Muscle of leg (tissue), 11 donors: Measurements from ENCODE around the gene BARD1. TPM values are rescaled to one million over a fixed set of nuclear protein-coding genes. Genes with fewer than 3 reads are reported as not detected.

ENCODE experiments used
- DNase-seq: peaks from one replicate; pipeline ENCODE4 v3.0.0; 2013
- H3K27ac ChIP-seq: one replicate; pipeline ENCODE4 v1.5.1; 2013; ENCODE audit warnings: mild to moderate bottlenecking, low read length, control low read depth
- H3K27me3 ChIP-seq: one replicate; pipeline ENCODE4 v1.6.1; 2013; ENCODE audit warnings: low read length; ENCODE audit not compliant: control insufficient read depth, insufficient read depth
- H3K36me3 ChIP-seq: one replicate; pipeline ENCODE4 v1.6.1; 2013; ENCODE audit warnings: low read length; ENCODE audit not compliant: control insufficient read depth, insufficient read depth
- H3K4me1 ChIP-seq: one replicate; pipeline ENCODE4 v1.6.1; 2013; ENCODE audit warnings: low read length; ENCODE audit not compliant: control insufficient read depth, insufficient read depth
- H3K4me3 ChIP-seq: one replicate; pipeline ENCODE4 v1.5.1; 2013; ENCODE audit warnings: low read length, control low read depth
- H3K9me3 ChIP-seq: replicated peaks from 2 replicates; pipeline ENCODE4 v1.6.1; 2013; ENCODE audit warnings: low read depth, low read length; ENCODE audit not compliant: control insufficient read depth
- WGBS: methylation state at CpG from one replicate; pipeline ENCODE4 v1.1.5; 2013; ENCODE audit warnings: missing lambda C conversion rate; ENCODE audit not compliant: insufficient coverage; 5-methylcytosine and 5-hydroxymethylcytosine counted together
- polyA plus RNA-seq, 8 donors: library from polyadenylated mRNA; unstranded; fragments of 120-200 nt; gene quantifications; one replicate each; pipeline versions ENCODE4 v1.2.1 to v1.2.3, GENCODE V29; 2013; ENCODE audit warnings: inconsistent platforms in 1 of 8, low replicate concordance in 1 of 8; ENCODE audit not compliant: insufficient read length in 8 of 8, insufficient read depth in 1 of 8
- total RNA-seq: library from RNA; stranded (reverse); fragments of 120-200 nt; gene quantifications from one replicate; pipeline ENCODE4 v1.2.4, GENCODE V29; 2013

The BARD1 gene
- total and polyA plus RNA-seq, 9 donors: 6.5 to 36.9 (median 10.1) TPM

- Histone ChIP-seq H3K4me1 (no peaks in the 10 kb centered on the region), H3K9me3 (peaks cover 2% of the 10 kb centered on the region), H3K27ac (no peak overlapping the region), H3K4me3 (no peak overlapping the region), H3K36me3 (peaks cover 32% of the 10 kb centered on the region), H3K27me3 (no peaks in the 10 kb centered on the region)
- DNase-seq: no peak
Measured at GRCh38 chr2:214775971-214776370, 33.5 kb downstream of the BARD1 start.

GRCh38 chr2:214774108-214774507, 35.4 kb downstream of the BARD1 start:
- no peak for DNase-seq
- Histone ChIP-seq H3K36me3 (peaks cover 18% of the 10 kb centered on the region), H3K9me3 (peaks cover 2% of the 10 kb centered on the region), H3K27me3 (no peaks in the 10 kb centered on the region), H3K4me3 (no peak overlapping the region), H3K4me1 (no peaks in the 10 kb centered on the region), H3K27ac (no peak overlapping the region)

- no peaks in the 10 kb centered on the region for H3K27me3 ChIP-seq
- no peaks in the 10 kb centered on the region for H3K4me1 ChIP-seq
- no peak for DNase-seq
- no peak overlapping the region for H3K27ac ChIP-seq
- H3K9me3 ChIP-seq: peaks cover 2% of the 10 kb centered on the region
- H3K36me3 ChIP-seq: peaks cover 17% of the 10 kb centered on the region
- no CpG with 5 or more reads among the region's 3 CpGs for WGBS
- H3K4me3 ChIP-seq: no peak overlapping the region
Measured at GRCh38 chr2:214772443-214773015, 37.0 kb downstream of the BARD1 start.

GRCh38 chr2:214765180-214765579, 44.3 kb downstream of the BARD1 start:
- no CpG with 5 or more reads among the region's 2 CpGs for WGBS
- Histone ChIP-seq H3K27me3 (no peaks in the 10 kb centered on the region), H3K4me3 (no peak overlapping the region), H3K36me3 (peaks cover 22% of the 10 kb centered on the region), H3K9me3 (no peaks in the 10 kb centered on the region), H3K27ac (no peak overlapping the region), H3K4me1 (no peaks in the 10 kb centered on the region)
- no peak for DNase-seq

- 86% methylated on average over 2 of the region's 2 CpGs for WGBS
- H3K27me3 ChIP-seq: no peaks in the 10 kb centered on the region
- peaks cover 18% of the 10 kb centered on the region for H3K36me3 ChIP-seq
- no peak overlapping the region for H3K27ac ChIP-seq
- no peak overlapping the region for H3K4me3 ChIP-seq
- DNase-seq: no peak
- no peaks in the 10 kb centered on the region for H3K9me3 ChIP-seq
- H3K4me1 ChIP-seq: no peaks in the 10 kb centered on the region
Measured at GRCh38 chr2:214753455-214753854, 56.0 kb downstream of the BARD1 start.

- no peaks in the 10 kb centered on the region for H3K27me3 ChIP-seq
- H3K4me3 ChIP-seq: no peak overlapping the region
- H3K4me1 ChIP-seq: no peaks in the 10 kb centered on the region
- H3K27ac ChIP-seq: no peak overlapping the region
- peaks cover 17% of the 10 kb centered on the region for H3K36me3 ChIP-seq
- no peak for DNase-seq
- no peaks in the 10 kb centered on the region for H3K9me3 ChIP-seq
- 33% methylated on average over 1 of the region's 2 CpGs for WGBS
Measured at GRCh38 chr2:214750529-214750928, 59.0 kb downstream of the BARD1 start.

- H3K27me3 ChIP-seq: no peaks in the 10 kb centered on the region
- no peak overlapping the region for H3K4me3 ChIP-seq
- H3K9me3 ChIP-seq: no peaks in the 10 kb centered on the region
- H3K27ac ChIP-seq: no peak overlapping the region
- DNase-seq: no peak
- H3K4me1 ChIP-seq: no peaks in the 10 kb centered on the region
- H3K36me3 ChIP-seq: peaks cover 17% of the 10 kb centered on the region
Measured at GRCh38 chr2:214747992-214748391, 61.5 kb downstream of the BARD1 start.

GRCh38 chr2:214742119-214742518, 67.4 kb downstream of the BARD1 start:
- no peaks in the 10 kb centered on the region for H3K9me3 ChIP-seq
- no peak for DNase-seq
- H3K4me3 ChIP-seq: no peak overlapping the region
- H3K27me3 ChIP-seq: no peaks in the 10 kb centered on the region
- no peaks in the 10 kb centered on the region for H3K4me1 ChIP-seq
- no peaks in the 10 kb centered on the region for H3K36me3 ChIP-seq
- H3K27ac ChIP-seq: no peak overlapping the region
- WGBS: no CpG with 5 or more reads among the region's 1 CpG

- no peak overlapping the region for H3K4me3 ChIP-seq
- no CpG with 5 or more reads among the region's 1 CpG for WGBS
Measured at GRCh38 chr2:214740867-214741395, 68.6 kb downstream of the BARD1 start.

GRCh38 chr2:214737188-214737587, 72.3 kb downstream of the BARD1 start:
- Histone ChIP-seq H3K27me3 (no peaks in the 10 kb centered on the region), H3K4me3 (no peak overlapping the region), H3K4me1 (no peaks in the 10 kb centered on the region), H3K9me3 (no peaks in the 10 kb centered on the region), H3K27ac (no peak overlapping the region), H3K36me3 (no peaks in the 10 kb centered on the region)
- no CpG with 5 or more reads among the region's 3 CpGs for WGBS
- no peak for DNase-seq

More at GRCh38 chr2:214740867-214741395, 68.6 kb downstream of the BARD1 start:
- Histone ChIP-seq H3K4me1 (no peaks in the 10 kb centered on the region), H3K27ac (no peak overlapping the region), H3K9me3 (no peaks in the 10 kb centered on the region), H3K36me3 (no peaks in the 10 kb centered on the region), H3K27me3 (no peaks in the 10 kb centered on the region)
- DNase-seq: peak; percentile 74
